Keratinocyte (primary cell): ENCODE measurements around the gene SORBS2. TPM values are rescaled to one million over a fixed set of nuclear protein-coding genes. Genes with fewer than 3 reads are reported as not detected.
A peak's percentile ranks its signal among the peaks of the same experiment; 100 is the strongest.

Experiments
- DNase-seq: peaks from one replicate; pipeline ENCODE4 v3.0.0-alpha.2; 2011; ENCODE audit warnings: low read depth, missing footprints, low spot score
- FAIRE-seq: peaks from 2 replicates; lab custom pipeline; 2011; peaks lifted over from hg19 to GRCh38; lab: Jason Lieb, UNC
- H2AFZ ChIP-seq: 2 replicates; pipeline ENCODE4 v1.6.0; 2012; ENCODE audit warnings: low read length, control low read depth, inconsistent platforms; ENCODE audit not compliant: control insufficient read depth
- H3K27ac ChIP-seq: 2 replicates; pipeline ENCODE4 v1.5.1; 2011; ENCODE audit warnings: low read length; ENCODE audit not compliant: control insufficient read depth, insufficient read depth
- H3K27me3 ChIP-seq: 3 replicates; pipeline ENCODE4 v1.6.0; 2011; ENCODE audit warnings: low read length; ENCODE audit not compliant: control insufficient read depth, insufficient read depth; ENCODE audit errors: extremely low read depth
- H3K36me3 ChIP-seq, 2 experiments: 2 replicates in 1 of 2; 3 replicates in 1 of 2; pipeline ENCODE4 v1.5.1; 2011; ENCODE audit warnings: low read length in 2 of 2, mild to moderate bottlenecking in 1 of 2; ENCODE audit not compliant: control insufficient read depth in 2 of 2, insufficient read depth in 2 of 2; ENCODE audit errors: extremely low read depth in 1 of 2
- H3K4me1 ChIP-seq: 3 replicates; pipeline ENCODE4 v1.5.1; 2011; ENCODE audit warnings: low read length; ENCODE audit not compliant: control insufficient read depth, insufficient read depth; ENCODE audit errors: extremely low read depth
- H3K4me2 ChIP-seq: 3 replicates; pipeline ENCODE4 v1.6.0; 2011; ENCODE audit warnings: low read depth, low read length; ENCODE audit not compliant: control insufficient read depth, insufficient read depth; ENCODE audit errors: extremely low read depth
- H3K4me3 ChIP-seq, 3 experiments: fragments of 200-600 bp in 1 of 3; sonication (generic) in 1 of 3; 2 replicates in 2 of 3; 3 replicates in 1 of 3; pipeline ENCODE4 v1.5.1; 2011 to 2016; ENCODE audit warnings: low read length in 3 of 3, mild to moderate bottlenecking in 3 of 3, control low read depth in 2 of 3, inconsistent platforms in 1 of 3, low read depth in 1 of 3, mixed read lengths in 1 of 3, mixed run types in 1 of 3, moderate library complexity in 1 of 3; ENCODE audit not compliant: control insufficient read depth in 2 of 3, insufficient read depth in 2 of 3; ENCODE audit errors: extremely low read depth in 1 of 3
- H3K79me2 ChIP-seq: 2 replicates; pipeline ENCODE4 v1.6.0; 2012; ENCODE audit warnings: low read length; ENCODE audit not compliant: control insufficient read depth, insufficient read depth
- H3K9ac ChIP-seq: 3 replicates; pipeline ENCODE4 v1.6.0; 2011; ENCODE audit warnings: low read length; ENCODE audit not compliant: control insufficient read depth, insufficient read depth; ENCODE audit errors: extremely low read depth
- H3K9me1 ChIP-seq: 3 replicates; pipeline ENCODE4 v1.6.0; 2011; ENCODE audit warnings: low read length; ENCODE audit not compliant: control insufficient read depth, insufficient read depth; ENCODE audit errors: extremely low read depth
- H3K9me3 ChIP-seq: 2 replicates; pipeline ENCODE4 v1.5.1; 2012; ENCODE audit warnings: low read depth, low read length; ENCODE audit not compliant: control insufficient read depth
- H4K20me1 ChIP-seq: 3 replicates; pipeline ENCODE4 v1.6.0; 2011; ENCODE audit warnings: low read length; ENCODE audit not compliant: control insufficient read depth, insufficient read depth; ENCODE audit errors: extremely low read depth
- EZH2 ChIP-seq: IDR thresholded peaks from one replicate; pipeline ENCODE4 v1.6.1; 2012; ENCODE audit warnings: inconsistent platforms, mild to moderate bottlenecking, low read length, moderate library complexity
- dilution Hi-C: fragments of 300-500 bp; cut with MboI; formaldehyde crosslinking; loops from one replicate; pipeline ENCODE4 v1.7.0; 2020; ENCODE audit warnings: low sequenced_read_pairs; ENCODE audit not compliant: extremely low pct_ligation_motif_present
- polyA plus RNA-seq, 5 experiments: library from polyadenylated mRNA; depleted of rRNA in 3 of 5; stranded (reverse) in 3 of 5; stranded (forward) in 1 of 5; unstranded in 1 of 5; fragments of >200 nt; gene quantifications; 1 replicate in 1 of 5; 2 replicates in 3 of 5; 3 replicates in 1 of 5; pipeline versions ENCODE4 v1.2.1 to v1.2.3, GENCODE V29; 2011 to 2012; ENCODE audit warnings: missing spikeins in 2 of 5, low read depth in 1 of 5, low replicate concordance in 1 of 5
- TF ChIP-seq, protein P1 (sequence below), 3 experiments: IDR thresholded peaks in 1 of 3; conservative IDR thresholded peaks in 1 of 3; optimal IDR thresholded peaks in 1 of 3; 2 replicates in 2 of 3; 3 replicates in 1 of 3; pipeline versions ENCODE3 to v1.5.1; 2011; ENCODE audit warnings: low read length in 3 of 3, mild to moderate bottlenecking in 3 of 3, moderate library complexity in 2 of 3, control low read depth in 1 of 3, inconsistent platforms in 1 of 3; ENCODE audit not compliant: insufficient read depth in 2 of 3; ENCODE audit errors: extremely low read depth in 1 of 3

The SORBS2 gene
- polyA plus RNA-seq, 1 donor (not counting 4 experiments of a cell fraction or from before 2014, with no cell fraction given): 0.14 TPM

DNA sequence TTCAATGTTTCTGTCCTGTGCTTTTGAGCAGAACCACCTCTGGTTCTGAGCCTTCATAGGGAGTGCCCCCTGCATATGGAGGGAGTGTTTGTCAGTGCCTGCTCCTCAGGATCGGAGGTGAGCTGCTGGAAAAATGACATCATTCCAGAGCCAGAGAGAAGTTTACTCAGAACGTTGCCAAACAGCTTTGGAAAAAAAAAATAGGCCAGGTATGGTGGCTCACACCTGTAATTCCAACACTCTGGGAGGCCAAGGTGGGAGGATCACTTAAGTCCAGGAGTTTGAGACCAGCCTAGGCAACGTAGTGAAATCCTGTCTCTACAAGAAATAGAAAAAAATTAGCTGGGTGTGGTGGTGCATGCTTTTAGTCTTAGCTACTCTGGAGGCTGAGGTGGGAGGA is 249.5 kb downstream of the SORBS2 start:
- H3K36me3 ChIP-seq: no peaks in the 10 kb centered on the region
- no peak overlapping the region for H3K27ac ChIP-seq
- no peak overlapping the region for H3K9ac ChIP-seq
- FAIRE-seq (no peak), DNase-seq (no peak)
- H3K9me1 ChIP-seq: no peaks in the 10 kb centered on the region
- no peaks in the 10 kb centered on the region for H3K9me3 ChIP-seq
- TF ChIP-seq EZH2: no peak
- TF ChIP-seq, protein P1, sequence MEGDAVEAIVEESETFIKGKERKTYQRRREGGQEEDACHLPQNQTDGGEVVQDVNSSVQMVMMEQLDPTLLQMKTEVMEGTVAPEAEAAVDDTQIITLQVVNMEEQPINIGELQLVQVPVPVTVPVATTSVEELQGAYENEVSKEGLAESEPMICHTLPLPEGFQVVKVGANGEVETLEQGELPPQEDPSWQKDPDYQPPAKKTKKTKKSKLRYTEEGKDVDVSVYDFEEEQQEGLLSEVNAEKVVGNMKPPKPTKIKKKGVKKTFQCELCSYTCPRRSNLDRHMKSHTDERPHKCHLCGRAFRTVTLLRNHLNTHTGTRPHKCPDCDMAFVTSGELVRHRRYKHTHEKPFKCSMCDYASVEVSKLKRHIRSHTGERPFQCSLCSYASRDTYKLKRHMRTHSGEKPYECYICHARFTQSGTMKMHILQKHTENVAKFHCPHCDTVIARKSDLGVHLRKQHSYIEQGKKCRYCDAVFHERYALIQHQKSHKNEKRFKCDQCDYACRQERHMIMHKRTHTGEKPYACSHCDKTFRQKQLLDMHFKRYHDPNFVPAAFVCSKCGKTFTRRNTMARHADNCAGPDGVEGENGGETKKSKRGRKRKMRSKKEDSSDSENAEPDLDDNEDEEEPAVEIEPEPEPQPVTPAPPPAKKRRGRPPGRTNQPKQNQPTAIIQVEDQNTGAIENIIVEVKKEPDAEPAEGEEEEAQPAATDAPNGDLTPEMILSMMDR (optimal IDR thresholded peaks at IDR 0.05 in 1 of 3, IDR thresholded peaks at IDR 0.05 in 1 of 3, conservative IDR thresholded peaks at IDR 0.05 in 1 of 3; ENCODE audit: extremely low read depth in 1 of 3, insufficient read depth in 2 of 3, low read length in 3 of 3): no peak
- H4K20me1 ChIP-seq: no peaks in the 10 kb centered on the region
- dilution Hi-C loops: no loop called here
- H3K4me2 ChIP-seq: no peak overlapping the region
- H3K79me2 ChIP-seq: no peaks in the 10 kb centered on the region
- H2AFZ ChIP-seq: no peak overlapping the region
- peaks cover 6% of the 10 kb centered on the region for H3K4me1 ChIP-seq
- no peaks in the 10 kb centered on the region for H3K27me3 ChIP-seq
- H3K4me3 ChIP-seq: no peak overlapping the region

DNA sequence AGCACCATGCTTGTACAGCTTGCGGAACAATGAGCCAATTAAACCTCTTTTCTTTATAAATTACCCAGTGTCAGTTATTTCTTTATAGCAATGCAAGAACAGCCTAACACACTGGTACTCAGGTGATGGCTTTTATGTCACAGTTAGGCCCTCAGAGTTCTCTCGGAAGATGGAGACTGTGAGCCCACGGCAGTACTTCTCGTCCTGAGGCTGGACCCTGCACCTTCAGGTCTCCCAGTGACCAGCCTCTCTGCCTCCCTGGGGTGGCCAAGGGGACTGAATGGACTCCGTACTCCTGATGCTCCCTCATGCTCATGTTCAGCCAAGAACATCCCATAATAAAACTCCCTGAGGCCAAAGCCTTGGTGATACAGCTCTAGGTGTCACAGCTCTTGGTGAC is 251.7 kb downstream of the SORBS2 start:
- H2AFZ ChIP-seq: peak overlapping the region; percentile 56
- dilution Hi-C loops: no loop called here
- H3K9me3 ChIP-seq: no peaks in the 10 kb centered on the region
- H3K9ac ChIP-seq: no peak overlapping the region
- no peaks in the 10 kb centered on the region for H4K20me1 ChIP-seq
- DNase-seq (no peak), FAIRE-seq (no peak)
- no peak overlapping the region for H3K4me3 ChIP-seq
- H3K36me3 ChIP-seq: no peaks in the 10 kb centered on the region
- no peak overlapping the region for H3K4me2 ChIP-seq
- TF ChIP-seq, protein P1 (optimal IDR thresholded peaks at IDR 0.05 in 1 of 3, IDR thresholded peaks at IDR 0.05 in 1 of 3, conservative IDR thresholded peaks at IDR 0.05 in 1 of 3; ENCODE audit: extremely low read depth in 1 of 3, insufficient read depth in 2 of 3, low read length in 3 of 3): no peak
- no peak for TF ChIP-seq EZH2
- H3K27ac ChIP-seq: no peak overlapping the region
- peaks cover 2% of the 10 kb centered on the region for H3K4me1 ChIP-seq
- no peaks in the 10 kb centered on the region for H3K27me3 ChIP-seq
- H3K79me2 ChIP-seq: no peaks in the 10 kb centered on the region
- no peaks in the 10 kb centered on the region for H3K9me1 ChIP-seq
